AG04450 (cell line): ENCODE measurements around the gene FAM221B. TPM values are rescaled to one million over a fixed set of nuclear protein-coding genes. Genes with fewer than 3 reads are reported as not detected.

ENCODE experiments used
- CTCF ChIA-PET: fragments of 300-600, 350-600 bp; formaldehyde crosslinking; extraction: SDS; loops from one replicate; lab custom pipeline; 2022; ENCODE audit warnings: antibody characterized with exemption, inconsistent platforms; lab: Charles Lee
- POLR2A ChIA-PET: fragments of 350-600 bp; formaldehyde crosslinking; extraction: SDS; loops from one replicate; lab custom pipeline; 2021; ENCODE audit warnings: antibody characterized with exemption, inconsistent platforms; lab: Yijun Ruan, JAX
- DNase-seq: peaks from one replicate; pipeline ENCODE4 v3.0.0-alpha.2; 2011; ENCODE audit warnings: low read depth, low spot score
- H3K27ac ChIP-seq: one replicate; pipeline ENCODE4 v1.5.1; 2012; ENCODE audit warnings: low read depth, low read length, control low read depth
- H3K27me3 ChIP-seq: one replicate; pipeline ENCODE4 v1.6.0; 2012; ENCODE audit warnings: low read length; ENCODE audit not compliant: control insufficient read depth, insufficient read depth
- H3K4me3 ChIP-seq: 2 replicates; pipeline ENCODE4 v1.5.1; 2011; ENCODE audit warnings: mild to moderate bottlenecking, low read depth, low read length, control low read depth
- H3K9me3 ChIP-seq: 2 replicates; pipeline ENCODE4 v1.5.1; 2012; ENCODE audit warnings: low read length; ENCODE audit not compliant: control insufficient read depth, insufficient read depth
- polyA plus RNA-seq: library from polyadenylated mRNA; depleted of rRNA; stranded (reverse); fragments of >200 nt; gene quantifications from 2 replicates; pipeline ENCODE4 v1.2.3, GENCODE V29; 2011
- TF ChIP-seq, protein P1 (sequence below): IDR thresholded peaks from 2 replicates; pipeline ENCODE4 v1.5.1; 2011; ENCODE audit warnings: low read depth, low read length, control low read depth, inconsistent platforms

FAM221B gene
- polyA plus RNA-seq, 1 experiment = not detected

DNA sequence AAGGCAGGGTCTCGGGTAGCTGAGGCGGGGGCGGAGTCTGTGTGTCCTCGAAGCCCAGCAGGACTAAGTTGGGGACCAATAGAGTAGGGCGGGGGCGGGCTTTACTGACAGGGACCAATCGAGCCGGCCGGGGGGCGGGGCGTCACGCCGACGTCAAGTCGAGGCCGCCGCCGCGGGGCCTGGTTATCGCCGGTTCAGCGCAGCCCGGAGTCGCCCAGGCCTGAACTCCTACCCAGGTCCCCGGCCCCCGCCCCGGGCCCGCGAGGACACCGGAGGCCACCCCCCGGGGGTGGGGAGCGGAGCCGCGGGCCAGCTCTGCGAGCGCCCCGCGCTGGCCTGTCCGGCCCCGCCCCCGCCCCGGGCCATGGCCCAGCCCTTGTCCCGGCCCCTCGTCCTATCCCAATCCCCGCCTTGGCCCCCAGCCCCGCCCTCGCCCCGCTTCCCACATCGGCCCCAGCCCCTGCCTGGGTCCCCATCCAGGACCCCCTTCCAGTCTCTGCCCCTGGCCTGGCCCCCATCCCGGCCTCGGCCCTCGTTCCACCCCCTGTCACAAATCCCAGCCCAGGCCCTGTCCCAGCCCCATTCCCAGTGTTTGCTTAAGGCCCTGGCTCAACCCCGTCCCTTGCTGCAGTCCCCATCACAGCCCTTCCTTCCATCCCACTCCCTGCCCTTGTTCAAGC, 692 bp upstream of the FAM221B start, which contains the start of gene TMEM8B:
Gene TMEM8B, plus strand, starts transcription at position 145 of the 680 bp plus-strand sequence. Its CDS starts 220 bp downstream, at position 365.
- ChIA-PET CTCF (interaction anchor here (0.7 to 1.6 kb wide), 4 partner anchors 13 to 116 kb away, joined by 3 to 7 read pairs (median 4); no protein-coding TSS in a partner anchor), POLR2A (interaction anchor here (0.6 to 1.4 kb wide), 5 partner anchors 15 to 194 kb away, joined by 3 to 8 read pairs (median 4); partner anchors contain the start of gene HINT2)
- H3K27ac ChIP-seq = peak within 1 kb of the TSS; percentile 39
- DNase-seq = peak; percentile 72
- peak within 1 kb of the TSS; percentile 73 for H3K4me3 ChIP-seq
- TF ChIP-seq, protein P1, sequence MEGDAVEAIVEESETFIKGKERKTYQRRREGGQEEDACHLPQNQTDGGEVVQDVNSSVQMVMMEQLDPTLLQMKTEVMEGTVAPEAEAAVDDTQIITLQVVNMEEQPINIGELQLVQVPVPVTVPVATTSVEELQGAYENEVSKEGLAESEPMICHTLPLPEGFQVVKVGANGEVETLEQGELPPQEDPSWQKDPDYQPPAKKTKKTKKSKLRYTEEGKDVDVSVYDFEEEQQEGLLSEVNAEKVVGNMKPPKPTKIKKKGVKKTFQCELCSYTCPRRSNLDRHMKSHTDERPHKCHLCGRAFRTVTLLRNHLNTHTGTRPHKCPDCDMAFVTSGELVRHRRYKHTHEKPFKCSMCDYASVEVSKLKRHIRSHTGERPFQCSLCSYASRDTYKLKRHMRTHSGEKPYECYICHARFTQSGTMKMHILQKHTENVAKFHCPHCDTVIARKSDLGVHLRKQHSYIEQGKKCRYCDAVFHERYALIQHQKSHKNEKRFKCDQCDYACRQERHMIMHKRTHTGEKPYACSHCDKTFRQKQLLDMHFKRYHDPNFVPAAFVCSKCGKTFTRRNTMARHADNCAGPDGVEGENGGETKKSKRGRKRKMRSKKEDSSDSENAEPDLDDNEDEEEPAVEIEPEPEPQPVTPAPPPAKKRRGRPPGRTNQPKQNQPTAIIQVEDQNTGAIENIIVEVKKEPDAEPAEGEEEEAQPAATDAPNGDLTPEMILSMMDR = no peak
- H3K27me3 ChIP-seq = no peaks in the 10 kb centered on the region
- no peaks in the 10 kb centered on the region for H3K9me3 ChIP-seq

DNA sequence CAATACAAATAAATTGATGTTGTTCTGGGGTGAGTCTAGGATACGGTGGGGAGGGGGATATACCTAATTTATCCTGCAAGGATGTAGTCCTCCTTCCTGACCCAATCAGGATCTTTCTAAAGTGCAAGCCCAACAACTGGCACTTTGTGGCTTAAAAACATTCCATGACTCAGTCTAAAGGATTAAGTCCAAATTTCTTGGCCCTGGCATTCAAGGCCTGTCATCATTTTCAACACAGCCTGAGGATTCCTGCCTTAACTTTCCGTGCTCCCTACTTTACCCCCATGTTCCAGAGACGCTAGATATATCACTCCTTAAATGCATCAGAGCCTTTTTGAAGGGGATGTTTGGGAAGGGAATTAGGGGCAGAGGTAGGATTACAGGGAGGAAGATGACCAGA, 1.0 kb downstream of the FAM221B start:
- Histone ChIP-seq H3K9me3 (no peaks in the 10 kb centered on the region), H3K4me3 (no peak overlapping the region), H3K27ac (no peak overlapping the region), H3K27me3 (peaks cover 2% of the 10 kb centered on the region)
- ChIA-PET POLR2A (no interaction called here), CTCF (interaction anchor here (2.0 to 4.0 kb wide), 4 partner anchors 17 to 54 kb away, joined by 7 to 72 read pairs (median 41); no protein-coding TSS in a partner anchor)
- no peak for DNase-seq
- TF ChIP-seq, protein P1 = no peak

DNA sequence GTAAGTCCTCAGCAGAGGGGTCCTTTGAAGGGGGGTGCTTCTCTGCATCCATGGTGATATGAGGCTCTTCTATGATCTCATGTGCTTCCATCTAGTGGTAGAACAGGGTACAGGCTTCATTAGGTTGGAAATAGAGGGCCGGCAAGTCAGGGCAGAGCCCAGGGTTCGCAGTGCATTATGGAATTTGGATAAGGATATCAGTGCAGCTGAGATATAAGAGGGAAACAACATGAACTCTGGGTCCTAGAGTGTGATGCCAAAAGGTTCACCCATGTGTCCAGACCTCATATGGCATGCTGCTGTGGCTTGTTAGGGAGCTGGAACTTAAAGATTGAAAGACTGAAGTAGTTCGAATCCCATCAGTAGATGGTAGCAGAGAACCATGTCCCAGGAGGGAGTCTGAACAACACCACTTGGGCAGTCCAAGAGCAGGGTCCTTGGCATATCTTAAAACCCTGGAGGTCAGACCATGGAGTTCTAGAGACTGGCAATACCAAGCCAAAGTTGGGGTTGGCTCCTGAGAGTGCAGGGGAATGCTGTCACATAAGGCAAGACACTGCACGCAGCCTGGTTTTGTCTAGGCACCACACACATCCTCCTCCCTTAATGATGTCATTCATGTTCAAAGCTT, 2.3 kb downstream of the FAM221B start:
- H3K27ac ChIP-seq = no peak overlapping the region
- POLR2A ChIA-PET = interaction anchor here (0.5 to 0.7 kb wide), 2 partner anchors 754 to 1615 kb away, joined by 3 to 5 read pairs; no protein-coding TSS in a partner anchor
- TF ChIP-seq, protein P1 = peak; percentile 85
- H3K9me3 ChIP-seq = no peaks in the 10 kb centered on the region
- DNase-seq = no peak
- H3K4me3 ChIP-seq = no peak overlapping the region
- CTCF ChIA-PET = interaction anchor here (0.5 to 4.0 kb wide), 45 partner anchors 10 to 286 kb away, joined by 3 to 72 read pairs (median 4); partner anchors contain the start of genes HINT2, HRCT1 and SPAG8
- H3K27me3 ChIP-seq = peaks cover 2% of the 10 kb centered on the region

DNA sequence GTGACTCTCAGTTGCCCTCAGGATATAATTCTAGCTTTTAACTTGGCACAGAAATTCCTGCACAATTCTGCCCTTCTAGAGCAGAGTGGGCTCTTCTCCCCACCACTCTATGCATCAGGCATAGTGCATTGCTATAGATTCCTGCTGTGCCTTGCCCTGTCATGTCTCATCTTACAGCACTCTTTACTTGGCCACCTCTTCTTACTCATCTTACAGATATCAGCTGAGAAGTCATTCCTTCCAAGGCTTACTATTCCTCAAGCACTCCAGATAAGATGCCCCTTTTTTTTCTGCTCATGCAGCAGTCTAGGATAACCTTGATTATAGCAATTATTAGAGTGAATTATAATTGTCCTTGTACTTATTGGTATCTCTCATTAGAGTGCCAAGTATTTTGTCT, 5.6 kb downstream of the FAM221B start:
- ChIA-PET CTCF (interaction anchor here (1.0 to 1.9 kb wide), 4 partner anchors 33 to 132 kb away, joined by 3 to 7 read pairs (median 5); no protein-coding TSS in a partner anchor), POLR2A (no interaction called here)
- Histone ChIP-seq H3K4me3 (no peak overlapping the region), H3K27ac (no peak overlapping the region), H3K9me3 (no peaks in the 10 kb centered on the region), H3K27me3 (peaks cover 3% of the 10 kb centered on the region)
- DNase-seq = no peak
- TF ChIP-seq, protein P1 = no peak
